ENCODE data around the gene C6orf15.

DNA sequence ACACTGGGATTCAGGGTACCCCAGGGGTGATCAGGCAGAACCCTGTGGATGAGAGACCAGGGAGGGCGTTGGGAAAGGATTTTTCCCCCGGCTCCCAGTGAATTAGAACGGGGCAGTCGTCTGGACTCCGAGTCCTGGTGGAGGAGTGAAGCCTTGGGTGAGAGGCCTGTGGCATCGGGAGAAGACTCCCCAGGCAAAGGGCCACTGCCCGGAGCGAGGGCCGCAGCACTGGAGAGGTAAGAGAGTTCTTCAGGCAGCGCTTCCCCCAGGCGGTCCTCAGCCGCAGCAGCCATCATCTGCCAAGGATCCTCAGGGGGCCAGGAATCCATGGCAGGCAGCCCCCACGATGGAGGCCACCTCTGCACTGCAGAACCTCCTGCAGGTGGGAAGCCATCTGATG, 663 bp downstream of the C6orf15 start:
- TF ChIP-seq, protein P1, sequence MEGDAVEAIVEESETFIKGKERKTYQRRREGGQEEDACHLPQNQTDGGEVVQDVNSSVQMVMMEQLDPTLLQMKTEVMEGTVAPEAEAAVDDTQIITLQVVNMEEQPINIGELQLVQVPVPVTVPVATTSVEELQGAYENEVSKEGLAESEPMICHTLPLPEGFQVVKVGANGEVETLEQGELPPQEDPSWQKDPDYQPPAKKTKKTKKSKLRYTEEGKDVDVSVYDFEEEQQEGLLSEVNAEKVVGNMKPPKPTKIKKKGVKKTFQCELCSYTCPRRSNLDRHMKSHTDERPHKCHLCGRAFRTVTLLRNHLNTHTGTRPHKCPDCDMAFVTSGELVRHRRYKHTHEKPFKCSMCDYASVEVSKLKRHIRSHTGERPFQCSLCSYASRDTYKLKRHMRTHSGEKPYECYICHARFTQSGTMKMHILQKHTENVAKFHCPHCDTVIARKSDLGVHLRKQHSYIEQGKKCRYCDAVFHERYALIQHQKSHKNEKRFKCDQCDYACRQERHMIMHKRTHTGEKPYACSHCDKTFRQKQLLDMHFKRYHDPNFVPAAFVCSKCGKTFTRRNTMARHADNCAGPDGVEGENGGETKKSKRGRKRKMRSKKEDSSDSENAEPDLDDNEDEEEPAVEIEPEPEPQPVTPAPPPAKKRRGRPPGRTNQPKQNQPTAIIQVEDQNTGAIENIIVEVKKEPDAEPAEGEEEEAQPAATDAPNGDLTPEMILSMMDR (IDR thresholded peaks at IDR 0.05; ENCODE audit: poor library complexity, severe bottlenecking), result no peak
- TF ChIP-seq EP300 (conservative IDR thresholded peaks at IDR 0.05; ENCODE audit: poor library complexity, severe bottlenecking), result no peak
